LNCAP (cell line): Measurements from ENCODE around the gene MAML2.

ENCODE experiments used
- CTCF ChIP-seq: fragments of 450-650 bp; IDR thresholded peaks from 2 replicates; pipeline ENCODE4 v1.5.1; 2017; ENCODE audit warnings: mild to moderate bottlenecking

The MAML2 gene

GRCh38 chr11:96234866-96235441 is 108.0 kb downstream of the MAML2 start:
- TF ChIP-seq CTCF, result no peak

GRCh38 chr11:96232132-96232531 is 110.9 kb downstream of the MAML2 start:
- TF ChIP-seq CTCF, result no peak

- no peak for TF ChIP-seq CTCF
These were observed 112.3 kb downstream of the MAML2 start for GRCh38 chr11:96230686-96231085.

- no peak for TF ChIP-seq CTCF
These were observed 113.5 kb downstream of the MAML2 start for GRCh38 chr11:96229354-96229977.

GRCh38 chr11:96228910-96229309 is 114.1 kb downstream of the MAML2 start:
- no peak for TF ChIP-seq CTCF

GRCh38 chr11:96228473-96228891 is 114.5 kb downstream of the MAML2 start:
- no peak for TF ChIP-seq CTCF

- no peak for TF ChIP-seq CTCF
These were observed 115.8 kb downstream of the MAML2 start for GRCh38 chr11:96227244-96227643.
